Loucy (cell line): ENCODE results near the gene CXXC5.

Experiments
- CTCF ChIP-seq: fragments of 200-600 bp; sonication (generic); conservative IDR thresholded peaks from 2 replicates; pipeline ENCODE4 v1.5.1; 2014; ENCODE audit warnings: mild to moderate bottlenecking, antibody characterized with exemption, low read length
- EZH2phosphoT487 ChIP-seq: fragments of 200-600 bp; IDR thresholded peaks from 2 replicates; pipeline ENCODE4 v1.6.1; 2018; ENCODE audit warnings: antibody characterized with exemption, mild to moderate bottlenecking, moderate library complexity, borderline replicate concordance

- no peak for TF ChIP-seq CTCF
- TF ChIP-seq EZH2phosphoT487, result no peak
These were observed 46.7 kb upstream of the CXXC5 start for GRCh38 chr5:139601429-139601828.
